Panc1 (cell line): ENCODE measurements around the gene EMX2. TPM values are rescaled to one million over a fixed set of nuclear protein-coding genes. Genes with fewer than 3 reads are reported as not detected.

Experiments used
- ATAC-seq: fragments of 200-7000 bp; cut with Tn5 transposase; 2 replicates; pipeline ENCODE4 v1.9.1; 2020; ENCODE audit warnings: mild to moderate bottlenecking, moderate library complexity
- BruUV-seq: library from RNA; stranded (reverse); fragments of 400-500 nt; replicated peaks from 2 replicates; lab custom pipeline; 2021; lab: Mats Ljungman, UMichigan
- CTCF ChIA-PET: fragments of 300-600 bp; sonication (Branson Sonifier 250); formaldehyde crosslinking; loops from one replicate; lab custom pipeline; 2022; ENCODE audit warnings: antibody characterized with exemption; lab: Charles Lee
- POLR2A ChIA-PET: fragments of 300-600 bp; sonication (Branson Sonifier 250); formaldehyde crosslinking; loops from one replicate; lab custom pipeline; 2022; ENCODE audit warnings: antibody characterized with exemption; lab: Charles Lee
- DNase-seq: peaks from one replicate; pipeline ENCODE4 v3.0.0-alpha.2; 2010; ENCODE audit warnings: low read depth, low spot score
- H3K27ac ChIP-seq: 2 replicates; pipeline ENCODE4 v1.5.1; 2011; ENCODE audit warnings: mild to moderate bottlenecking, low read length, inconsistent platforms
- H3K27me3 ChIP-seq: fragments of 200-500 bp; sonication (Bioruptor generic); 2 replicates; pipeline ENCODE4 v1.6.0; 2014; ENCODE audit warnings: low read length, inconsistent platforms; ENCODE audit not compliant: control insufficient read depth, insufficient read depth
- H3K36me3 ChIP-seq: fragments of 200-500 bp; sonication (Bioruptor generic); 2 replicates; pipeline ENCODE4 v1.5.1; 2014; ENCODE audit warnings: inconsistent platforms, mild to moderate bottlenecking, low read length, moderate library complexity; ENCODE audit not compliant: control insufficient read depth, insufficient read depth
- H3K4me1 ChIP-seq: 2 replicates; pipeline ENCODE4 v1.5.1; 2011; ENCODE audit warnings: inconsistent platforms, mild to moderate bottlenecking, low read length, moderate library complexity; ENCODE audit not compliant: control insufficient read depth, insufficient read depth
- H3K4me3 ChIP-seq, 2 experiments: 2 replicates each; pipeline ENCODE4 v1.5.1; 2011 to 2012; ENCODE audit warnings: low read depth in 2 of 2, low read length in 2 of 2, mild to moderate bottlenecking in 2 of 2, inconsistent platforms in 1 of 2, moderate library complexity in 1 of 2
- H3K9me3 ChIP-seq: fragments of 200-500 bp; sonication (Bioruptor generic); 2 replicates; pipeline ENCODE4 v1.5.1; 2014; ENCODE audit warnings: low read depth, mild to moderate bottlenecking, inconsistent platforms, low read length, moderate library complexity; ENCODE audit not compliant: control insufficient read depth, insufficient read depth
- POLR2AphosphoS5 ChIP-seq: IDR thresholded peaks from 2 replicates; pipeline ENCODE4 v1.6.1; 2012; ENCODE audit warnings: mild to moderate bottlenecking, low read depth, low read length, moderate library complexity
- SIN3A ChIP-seq: IDR thresholded peaks from 2 replicates; pipeline ENCODE4 v1.6.1; 2012; ENCODE audit warnings: low read depth, mild to moderate bottlenecking, low read length, moderate library complexity, borderline replicate concordance; ENCODE audit not compliant: insufficient read depth
- TCF7L2 ChIP-seq: IDR thresholded peaks from 2 replicates; pipeline ENCODE4 v1.6.1; 2011; ENCODE audit warnings: mild to moderate bottlenecking, low read depth, low read length, inconsistent platforms
- in situ Hi-C: cut with HindIII; loops from 2 replicates; pipeline ENCODE4 v1.10.0; 2016; ENCODE audit warnings: low sequenced_read_pairs, low pct_unique_long_range_greater_than_20kb
- intact Hi-C: fragments of 100-400 bp; cut with micrococcal nuclease; formaldehyde crosslinking; loops from one replicate; pipeline ENCODE4 v1.10.0; 2022; ENCODE audit not compliant: unreplicated experiment
- total RNA-seq: library from RNA; stranded (reverse); gene quantifications from one replicate; pipeline ENCODE4 v1.2.1, GENCODE V29; 2021; ENCODE audit not compliant: unreplicated experiment
- TF ChIP-seq, protein P1 (sequence below): fragments of 450-650 bp; IDR thresholded peaks from 2 replicates; pipeline ENCODE4 v1.5.1; 2017; ENCODE audit warnings: mild to moderate bottlenecking
- TF ChIP-seq, protein P2 (sequence below), 2 experiments: IDR thresholded peaks; 2 replicates each; pipeline ENCODE4 v1.6.1; 2011 to 2012; ENCODE audit warnings: low read depth in 2 of 2, control low read depth in 1 of 2, low read length in 1 of 2, mild to moderate bottlenecking in 1 of 2, moderate library complexity in 1 of 2; ENCODE audit not compliant: insufficient read depth in 1 of 2

EMX2 gene
- total RNA-seq, 1 experiment from 2014 or later: not detected

DNA sequence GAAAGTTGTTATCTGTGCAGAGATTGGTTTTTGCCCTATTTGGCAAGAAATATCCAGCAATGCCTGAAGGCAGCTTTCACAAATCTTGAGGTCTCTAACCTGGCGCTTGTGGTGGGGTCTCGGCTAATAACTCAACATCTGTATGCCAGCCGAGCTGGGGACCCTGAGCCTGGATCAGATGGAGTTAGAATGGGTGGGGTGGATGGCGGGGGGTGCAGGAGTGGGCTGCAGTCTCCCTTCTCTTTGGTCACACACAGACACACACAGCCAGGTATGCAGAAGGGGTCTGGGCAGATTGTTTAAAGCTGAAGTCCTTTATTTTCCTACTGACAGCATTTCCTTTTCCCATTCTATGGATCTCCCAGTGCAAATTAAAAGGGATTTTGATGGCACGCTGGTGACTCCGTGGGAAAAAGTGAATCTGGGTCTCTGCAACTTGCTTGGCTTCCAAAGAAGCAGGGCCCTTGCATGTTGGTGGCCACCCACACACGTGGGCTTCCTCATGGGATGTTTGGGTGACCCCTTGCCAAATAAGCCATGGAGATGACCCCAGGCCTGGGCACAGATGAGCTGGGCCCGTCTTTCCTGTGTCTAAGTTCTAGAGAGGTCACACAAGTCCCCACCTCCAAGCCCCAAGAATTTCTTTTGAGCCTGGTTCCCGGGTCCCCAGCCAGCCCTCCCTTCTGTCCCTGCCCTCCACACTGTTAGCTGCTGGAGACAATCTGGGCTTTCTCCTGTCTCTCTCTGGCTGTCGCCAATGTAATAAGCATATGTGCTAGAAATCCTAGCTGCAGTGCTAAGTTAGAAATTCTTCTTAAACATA lies 39.9 kb upstream of the EMX2 start:
- Histone ChIP-seq H3K9me3 (no peaks in the 10 kb centered on the region), H3K27ac (no peak overlapping the region), H3K4me1 (no peaks in the 10 kb centered on the region), H3K4me3 (no peak overlapping the region), H3K36me3 (no peaks in the 10 kb centered on the region), H3K27me3 (peaks cover 11% of the 10 kb centered on the region)
- in situ Hi-C loops: no loop called here
- POLR2A ChIA-PET: no interaction called here
- BruUV-seq: no TSS peak
- intact Hi-C loops: no loop called here
- DNase-seq (no peak), ATAC-seq (no peak)
- TF ChIP-seq TCF7L2: no peak
- TF ChIP-seq SIN3A: no peak
- no peak for TF ChIP-seq POLR2AphosphoS5
- TF ChIP-seq, protein P1, sequence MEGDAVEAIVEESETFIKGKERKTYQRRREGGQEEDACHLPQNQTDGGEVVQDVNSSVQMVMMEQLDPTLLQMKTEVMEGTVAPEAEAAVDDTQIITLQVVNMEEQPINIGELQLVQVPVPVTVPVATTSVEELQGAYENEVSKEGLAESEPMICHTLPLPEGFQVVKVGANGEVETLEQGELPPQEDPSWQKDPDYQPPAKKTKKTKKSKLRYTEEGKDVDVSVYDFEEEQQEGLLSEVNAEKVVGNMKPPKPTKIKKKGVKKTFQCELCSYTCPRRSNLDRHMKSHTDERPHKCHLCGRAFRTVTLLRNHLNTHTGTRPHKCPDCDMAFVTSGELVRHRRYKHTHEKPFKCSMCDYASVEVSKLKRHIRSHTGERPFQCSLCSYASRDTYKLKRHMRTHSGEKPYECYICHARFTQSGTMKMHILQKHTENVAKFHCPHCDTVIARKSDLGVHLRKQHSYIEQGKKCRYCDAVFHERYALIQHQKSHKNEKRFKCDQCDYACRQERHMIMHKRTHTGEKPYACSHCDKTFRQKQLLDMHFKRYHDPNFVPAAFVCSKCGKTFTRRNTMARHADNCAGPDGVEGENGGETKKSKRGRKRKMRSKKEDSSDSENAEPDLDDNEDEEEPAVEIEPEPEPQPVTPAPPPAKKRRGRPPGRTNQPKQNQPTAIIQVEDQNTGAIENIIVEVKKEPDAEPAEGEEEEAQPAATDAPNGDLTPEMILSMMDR: no peak
- TF ChIP-seq, protein P2, sequence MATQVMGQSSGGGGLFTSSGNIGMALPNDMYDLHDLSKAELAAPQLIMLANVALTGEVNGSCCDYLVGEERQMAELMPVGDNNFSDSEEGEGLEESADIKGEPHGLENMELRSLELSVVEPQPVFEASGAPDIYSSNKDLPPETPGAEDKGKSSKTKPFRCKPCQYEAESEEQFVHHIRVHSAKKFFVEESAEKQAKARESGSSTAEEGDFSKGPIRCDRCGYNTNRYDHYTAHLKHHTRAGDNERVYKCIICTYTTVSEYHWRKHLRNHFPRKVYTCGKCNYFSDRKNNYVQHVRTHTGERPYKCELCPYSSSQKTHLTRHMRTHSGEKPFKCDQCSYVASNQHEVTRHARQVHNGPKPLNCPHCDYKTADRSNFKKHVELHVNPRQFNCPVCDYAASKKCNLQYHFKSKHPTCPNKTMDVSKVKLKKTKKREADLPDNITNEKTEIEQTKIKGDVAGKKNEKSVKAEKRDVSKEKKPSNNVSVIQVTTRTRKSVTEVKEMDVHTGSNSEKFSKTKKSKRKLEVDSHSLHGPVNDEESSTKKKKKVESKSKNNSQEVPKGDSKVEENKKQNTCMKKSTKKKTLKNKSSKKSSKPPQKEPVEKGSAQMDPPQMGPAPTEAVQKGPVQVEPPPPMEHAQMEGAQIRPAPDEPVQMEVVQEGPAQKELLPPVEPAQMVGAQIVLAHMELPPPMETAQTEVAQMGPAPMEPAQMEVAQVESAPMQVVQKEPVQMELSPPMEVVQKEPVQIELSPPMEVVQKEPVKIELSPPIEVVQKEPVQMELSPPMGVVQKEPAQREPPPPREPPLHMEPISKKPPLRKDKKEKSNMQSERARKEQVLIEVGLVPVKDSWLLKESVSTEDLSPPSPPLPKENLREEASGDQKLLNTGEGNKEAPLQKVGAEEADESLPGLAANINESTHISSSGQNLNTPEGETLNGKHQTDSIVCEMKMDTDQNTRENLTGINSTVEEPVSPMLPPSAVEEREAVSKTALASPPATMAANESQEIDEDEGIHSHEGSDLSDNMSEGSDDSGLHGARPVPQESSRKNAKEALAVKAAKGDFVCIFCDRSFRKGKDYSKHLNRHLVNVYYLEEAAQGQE (IDR thresholded peaks at IDR 0.05; ENCODE audit: insufficient read depth in 1 of 2, low read depth in 2 of 2, low read length in 1 of 2): no peak
- CTCF ChIA-PET: interaction anchor here (0.7 kb wide), 1 partner anchor 238 kb away, joined by 3 read pairs; no protein-coding TSS in a partner anchor

DNA sequence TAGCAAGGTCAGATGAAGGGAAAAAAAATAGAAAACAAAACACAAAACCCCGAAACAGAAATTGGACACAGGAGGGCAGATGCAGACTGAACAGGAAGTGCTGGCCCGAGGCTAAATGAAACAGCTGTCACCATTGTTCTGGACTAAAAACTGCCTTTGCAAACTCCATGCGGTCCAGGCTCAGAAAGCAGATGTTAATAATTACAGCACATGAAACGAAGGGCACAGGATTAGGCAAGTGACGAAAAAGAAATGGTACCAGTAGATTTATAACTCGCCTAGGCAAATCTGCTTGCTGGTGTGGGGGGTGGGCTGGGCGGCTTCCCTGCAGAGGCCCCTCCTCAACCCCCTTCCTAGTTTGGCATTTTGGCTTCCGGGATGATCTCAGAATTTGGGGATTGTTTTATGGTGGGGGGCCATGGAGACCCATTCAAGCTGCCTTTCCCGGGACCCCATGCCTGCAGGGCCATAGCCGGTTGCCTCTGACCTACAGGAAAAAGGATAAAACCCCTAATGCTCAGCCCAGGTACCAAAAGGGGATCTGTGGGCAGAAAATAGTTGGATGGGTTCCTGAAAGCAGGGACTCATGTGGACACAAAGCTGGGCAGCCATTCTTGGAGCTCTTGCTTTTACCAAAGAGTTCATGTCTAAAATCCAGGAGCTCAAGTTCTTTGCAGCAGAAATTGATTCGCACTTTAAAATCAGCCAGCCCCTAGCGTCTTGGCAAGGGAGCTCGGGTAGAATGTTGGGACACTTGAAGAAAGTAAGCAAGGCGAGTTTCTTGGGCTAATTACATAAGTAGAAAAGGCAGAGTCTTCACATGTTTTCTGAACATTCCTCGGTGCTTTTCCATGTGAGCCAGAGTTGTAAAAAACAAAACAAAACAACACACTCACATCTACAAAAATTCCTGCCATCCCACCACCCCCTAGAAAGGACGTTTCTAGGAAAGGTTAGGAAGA lies 39.0 kb upstream of the EMX2 start:
- H3K36me3 ChIP-seq: no peaks in the 10 kb centered on the region
- TF ChIP-seq TCF7L2 (no peak), POLR2AphosphoS5 (no peak), SIN3A (no peak)
- TF ChIP-seq, protein P2 (IDR thresholded peaks at IDR 0.05; ENCODE audit: insufficient read depth in 1 of 2, low read depth in 2 of 2, low read length in 1 of 2): no peak
- TF ChIP-seq, protein P1: no peak
- intact Hi-C loops: no loop called here
- H3K4me3 ChIP-seq: no peak overlapping the region
- ChIA-PET CTCF (no interaction called here), POLR2A (no interaction called here)
- peaks cover 11% of the 10 kb centered on the region for H3K27me3 ChIP-seq
- BruUV-seq: no TSS peak
- no peak for DNase-seq
- H3K27ac ChIP-seq: no peak overlapping the region
- no peaks in the 10 kb centered on the region for H3K4me1 ChIP-seq
- H3K9me3 ChIP-seq: no peaks in the 10 kb centered on the region
- ATAC-seq: no peak
- in situ Hi-C loops: no loop called here
